ENCODE results near the gene GABARAPL2. TPM values are rescaled to one million over a fixed set of nuclear protein-coding genes. Genes with fewer than 3 reads are reported as not detected.

Gene GABARAPL2
- total and polyA plus RNA-seq, 2 donors (not counting 1 experiment from before 2014, with no cell fraction given), result 73.0 to 84.9 TPM

- no peak overlapping the region for H3K4me3 Mint-ChIP-seq
Observed at GRCh38 chr16:75559564-75560372, 6.4 kb upstream of the GABARAPL2 start.

More at GRCh38 chr16:75559564-75560372, 6.4 kb upstream of the GABARAPL2 start:
- ATAC-seq (ENCODE audit: low read depth) (no peak), DNase-seq (no peak)
- Mint-ChIP-seq H3K4me1 (peaks cover 15% of the 10 kb centered on the region), H3K27me3 (no peaks in the 10 kb centered on the region), H3K27ac (no peak overlapping the region), H3K9me3 (ENCODE audit: insufficient read depth) (no peaks in the 10 kb centered on the region)
- Histone ChIP-seq H3K27me3 (replicated peaks in 1 of 4; ENCODE audit: control extremely low read depth in 1 of 4, control insufficient read depth in 3 of 4, insufficient read depth in 4 of 4, low read length in 3 of 4) (peaks cover 0 to 4% (median 0%) of the 10 kb centered on the region in 4 experiments), H3K36me3 (replicated peaks in 1 of 2; ENCODE audit: control extremely low read depth in 1 of 2, control insufficient read depth in 1 of 2, extremely low read depth in 1 of 2, insufficient read depth in 2 of 2, low read length in 1 of 2) (no peaks in the 10 kb centered on the region), H3K4me3 (ENCODE audit: control extremely low read depth in 1 of 5, extremely low read depth in 1 of 5, insufficient read depth in 1 of 5, low read depth in 2 of 5, low read length in 4 of 5) (no peak overlapping the region), H2AFZ (ENCODE audit: insufficient read depth, low read depth, low read length, poor library complexity, severe bottlenecking) (no peak overlapping the region), H3K27ac (ENCODE audit: low read length in 2 of 2) (no peak overlapping the region), H3K79me2 (ENCODE audit: control insufficient read depth, insufficient read depth, low read length) (no peaks in the 10 kb centered on the region), H3K9me3 (ENCODE audit: control extremely low read depth in 1 of 3, control insufficient read depth in 2 of 3, insufficient read depth in 1 of 3, low read length in 2 of 3) (no peaks in the 10 kb centered on the region), H4K20me1 (ENCODE audit: control insufficient read depth, insufficient read depth, low read length, poor library complexity, severe bottlenecking) (no peaks in the 10 kb centered on the region), H3K4me1 (ENCODE audit: control insufficient read depth in 2 of 2, insufficient read depth in 2 of 2, low read length in 2 of 2) (peaks cover 12 to 21% of the 10 kb centered on the region in 2 donors), H3K4me2 (replicated peaks; ENCODE audit: low read depth, low read length, poor library complexity, severe bottlenecking) (no peak overlapping the region), H3K9ac (ENCODE audit: low read length) (no peak overlapping the region)
- intact Hi-C loops (cut with micrococcal nuclease), result no loop called here
- POLR2A ChIA-PET, result interaction anchor here (0.7 kb wide), 1 partner anchor 10 kb away, joined by 3 read pairs; no protein-coding TSS in a partner anchor
- TF ChIP-seq EZH2 (IDR thresholded peaks at IDR 0.05; ENCODE audit: borderline replicate concordance, insufficient read depth, low read depth, low read length, poor library complexity, severe bottlenecking) (no peak), CTCF (IDR thresholded peaks at IDR 0.05) (no peak)
- WGBS (ENCODE audit: insufficient coverage), result 85% methylated on average over 7 of the region's 10 CpGs
- CTCF ChIA-PET, result no interaction called here
